ENCODE data around the gene APPBP2. TPM values are rescaled to one million over a fixed set of nuclear protein-coding genes. Genes with fewer than 3 reads are reported as not detected.
A peak's percentile ranks its signal among the peaks of the same experiment; 100 is the strongest.
"Not testable (repeated sequence)": the region's sequence is repeated elsewhere in the genome, so short reads cannot be mapped to it uniquely, and the experiment has no call there.

Gene APPBP2
- polyA plus RNA-seq, 3 donors, result 6.4 to 14.7 (median 10.4) TPM

DNA sequence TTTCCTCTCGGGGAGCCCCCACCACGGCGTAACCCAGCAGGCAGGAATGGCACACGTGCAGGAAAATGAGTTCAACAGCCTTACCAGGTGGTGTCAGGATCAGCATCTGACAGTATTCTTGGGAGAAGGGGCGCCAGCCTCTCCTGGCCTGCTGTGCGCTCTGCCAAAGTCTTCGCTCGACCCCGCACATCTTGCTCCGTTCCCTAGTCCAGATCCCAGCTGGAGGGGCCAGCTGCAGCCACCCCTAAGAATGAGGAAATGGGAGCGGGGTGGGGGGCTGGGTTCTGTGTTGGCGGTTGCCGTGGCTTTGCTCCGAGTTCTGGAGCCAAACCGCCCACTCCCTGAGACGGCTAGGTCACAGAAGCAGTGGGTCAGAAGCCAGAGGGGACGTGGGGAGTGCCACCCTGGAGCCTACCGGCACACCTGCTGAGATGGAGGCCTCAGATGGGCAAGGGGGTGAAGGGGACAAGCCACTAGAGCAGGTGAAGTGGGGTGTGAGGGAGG lies 103.8 kb downstream of the APPBP2 start, which contains the start of gene CHCT1:
Gene CHCT1 (plus strand): TSS at position 328 of the 504 bp plus-strand sequence. CDS start 104 bp downstream, at position 432.
- Histone ChIP-seq H3K27me3 (ENCODE audit: control insufficient read depth in 2 of 2, insufficient read depth in 2 of 2, low read length in 2 of 2) (no peaks in the 10 kb centered on the region), H3K27ac (ENCODE audit: low read depth in 1 of 2, low read length in 2 of 2) (peak within 1 kb of the TSS in 1 of 2 donors; percentile 92), H3K4me1 (ENCODE audit: control insufficient read depth in 1 of 2, insufficient read depth in 2 of 2, low read length in 2 of 2) (peaks cover 10 to 16% of the 10 kb centered on the region in 2 donors), H2AFZ (ENCODE audit: insufficient read depth, low read depth, low read length, poor library complexity, severe bottlenecking) (peak within 1 kb of the TSS; percentile 100), H3K4me3 (replicated peaks in 1 of 3; ENCODE audit: low read depth in 2 of 3, low read length in 3 of 3) (peak within 1 kb of the TSS; percentile 57 to 81 (median 69)), H3K4me2 (replicated peaks; ENCODE audit: extremely low read depth, low read length, poor library complexity, severe bottlenecking) (peak within 1 kb of the TSS; percentile 89), H3K36me3 (replicated peaks in 1 of 2; ENCODE audit: control insufficient read depth in 1 of 2, insufficient read depth in 2 of 2, low read length in 2 of 2) (no peaks in the 10 kb centered on the region), H4K20me1 (ENCODE audit: insufficient read depth, low read length) (no peaks in the 10 kb centered on the region), H3K9ac (ENCODE audit: insufficient read depth, low read length, poor library complexity, severe bottlenecking) (peak within 1 kb of the TSS; percentile 87), H3K9me3 (replicated peaks in 1 of 2; ENCODE audit: control insufficient read depth in 1 of 2, insufficient read depth in 1 of 2, low read length in 2 of 2) (no peaks in the 10 kb centered on the region), H3K79me2 (ENCODE audit: insufficient read depth, low read length) (no peaks in the 10 kb centered on the region)
- intact Hi-C loops (cut with micrococcal nuclease), result loop anchor here in 1 of 2 donors (10.0 kb wide), 1 partner anchor 57 kb away; no protein-coding TSS in a partner anchor
- H3K4me1 Mint-ChIP-seq, result peaks cover 16% of the 10 kb centered on the region
- H3K27ac Mint-ChIP-seq, result peak within 1 kb of the TSS in 6 of 7 donors; percentile 76 to 94 (median 91)
- TF ChIP-seq, protein P1, sequence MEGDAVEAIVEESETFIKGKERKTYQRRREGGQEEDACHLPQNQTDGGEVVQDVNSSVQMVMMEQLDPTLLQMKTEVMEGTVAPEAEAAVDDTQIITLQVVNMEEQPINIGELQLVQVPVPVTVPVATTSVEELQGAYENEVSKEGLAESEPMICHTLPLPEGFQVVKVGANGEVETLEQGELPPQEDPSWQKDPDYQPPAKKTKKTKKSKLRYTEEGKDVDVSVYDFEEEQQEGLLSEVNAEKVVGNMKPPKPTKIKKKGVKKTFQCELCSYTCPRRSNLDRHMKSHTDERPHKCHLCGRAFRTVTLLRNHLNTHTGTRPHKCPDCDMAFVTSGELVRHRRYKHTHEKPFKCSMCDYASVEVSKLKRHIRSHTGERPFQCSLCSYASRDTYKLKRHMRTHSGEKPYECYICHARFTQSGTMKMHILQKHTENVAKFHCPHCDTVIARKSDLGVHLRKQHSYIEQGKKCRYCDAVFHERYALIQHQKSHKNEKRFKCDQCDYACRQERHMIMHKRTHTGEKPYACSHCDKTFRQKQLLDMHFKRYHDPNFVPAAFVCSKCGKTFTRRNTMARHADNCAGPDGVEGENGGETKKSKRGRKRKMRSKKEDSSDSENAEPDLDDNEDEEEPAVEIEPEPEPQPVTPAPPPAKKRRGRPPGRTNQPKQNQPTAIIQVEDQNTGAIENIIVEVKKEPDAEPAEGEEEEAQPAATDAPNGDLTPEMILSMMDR (IDR thresholded peaks at IDR 0.05), result no peak
- peak within 1 kb of the TSS; percentile 81 to 95 for H3K4me3 Mint-ChIP-seq
- no peak for DNase-seq
- peaks cover 0 to 3% (median 0%) of the 10 kb centered on the region in 3 donors for H3K27me3 Mint-ChIP-seq (ENCODE audit: low read depth in 3 of 3)
- 35% methylated on average over 13 of the region's 18 CpGs for WGBS (ENCODE audit: insufficient coverage)
- H3K36me3 Mint-ChIP-seq, result no peaks in the 10 kb centered on the region
- peaks cover 0 to 4% (median 0%) of the 10 kb centered on the region in 7 donors for H3K9me3 Mint-ChIP-seq

DNA sequence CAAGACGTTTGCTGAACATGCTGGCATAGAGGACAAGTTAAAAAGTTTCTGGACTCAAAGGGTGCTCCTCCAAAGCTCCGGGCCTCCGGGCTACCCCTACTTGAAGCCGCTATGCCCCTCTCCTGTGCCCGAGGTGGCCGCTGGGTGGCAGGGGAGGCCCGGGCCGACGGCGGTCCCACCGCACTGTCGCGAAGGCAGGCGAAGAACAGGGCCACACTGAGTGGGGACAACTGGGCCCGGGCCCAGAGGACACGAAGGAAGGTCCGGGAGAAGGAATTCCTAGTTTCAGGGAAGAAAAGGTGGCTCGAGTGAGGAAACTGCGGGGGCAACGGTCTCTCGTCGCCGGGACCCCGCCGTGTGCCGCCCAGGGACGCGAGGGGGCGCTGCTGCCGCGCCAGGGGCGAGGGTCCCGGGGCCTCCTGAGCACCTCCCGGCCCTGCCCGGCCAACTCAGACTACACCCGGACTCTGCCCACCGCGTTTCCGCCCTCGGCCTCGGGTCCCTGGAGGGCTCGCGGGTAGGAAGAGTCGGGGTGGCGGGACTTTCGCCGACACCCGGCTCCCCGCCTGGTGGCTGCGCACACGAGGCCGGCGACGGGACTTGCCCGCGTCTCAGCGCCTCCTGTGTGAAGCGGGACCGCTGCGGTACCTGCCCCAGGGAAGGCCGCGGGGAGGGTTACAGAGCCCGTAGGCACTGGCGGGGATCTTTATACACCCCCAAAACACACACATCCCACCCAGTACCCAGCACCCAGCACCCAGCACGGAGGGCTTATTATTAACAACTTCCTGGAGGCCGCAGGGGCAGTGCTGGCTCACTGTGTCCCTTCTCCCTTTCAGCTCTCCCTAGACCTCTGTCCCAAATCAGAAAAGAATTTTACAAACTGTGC lies 104.5 kb downstream of the APPBP2 start:
- TF ChIP-seq, protein P1 (IDR thresholded peaks at IDR 0.05), result peak; percentile 100
- H2AFZ ChIP-seq (ENCODE audit: insufficient read depth, low read depth, low read length, poor library complexity, severe bottlenecking), result peak overlapping the region; percentile 100
- peak overlapping the region; percentile 89 for H3K4me2 ChIP-seq (replicated peaks; ENCODE audit: extremely low read depth, low read length, poor library complexity, severe bottlenecking)
- H3K4me3 ChIP-seq (replicated peaks in 1 of 3; ENCODE audit: low read depth in 2 of 3, low read length in 3 of 3), result peak overlapping the region; percentile 57 to 81 (median 69)
- WGBS (ENCODE audit: insufficient coverage), result 2% methylated on average over 63 of the region's 66 CpGs
- H3K27me3 ChIP-seq (ENCODE audit: control insufficient read depth in 2 of 2, insufficient read depth in 2 of 2, low read length in 2 of 2), result no peaks in the 10 kb centered on the region
- peak overlapping the region; percentile 87 for H3K9ac ChIP-seq (ENCODE audit: insufficient read depth, low read length, poor library complexity, severe bottlenecking)
- Mint-ChIP-seq H3K4me1 (peaks cover 18% of the 10 kb centered on the region), H3K27ac (peak overlapping the region in 6 of 7 donors; percentile 76 to 94 (median 91)), H3K27me3 (ENCODE audit: low read depth in 3 of 3) (peaks cover 0 to 3% (median 0%) of the 10 kb centered on the region in 3 donors), H3K36me3 (no peaks in the 10 kb centered on the region), H3K4me3 (peak overlapping the region; percentile 81 to 95), H3K9me3 (peaks cover 0 to 4% (median 0%) of the 10 kb centered on the region in 7 donors)
- intact Hi-C loops (cut with micrococcal nuclease), result loop anchor here in 1 of 2 donors (10.0 kb wide), 1 partner anchor 57 kb away; no protein-coding TSS in a partner anchor
- no peaks in the 10 kb centered on the region for H3K9me3 ChIP-seq (replicated peaks in 1 of 2; ENCODE audit: control insufficient read depth in 1 of 2, insufficient read depth in 1 of 2, low read length in 2 of 2)
- H3K4me1 ChIP-seq (ENCODE audit: control insufficient read depth in 1 of 2, insufficient read depth in 2 of 2, low read length in 2 of 2), result peaks cover 10 to 16% of the 10 kb centered on the region in 2 donors
- H3K27ac ChIP-seq (ENCODE audit: low read depth in 1 of 2, low read length in 2 of 2), result peak overlapping the region in 1 of 2 donors; percentile 92
- no peaks in the 10 kb centered on the region for H4K20me1 ChIP-seq (ENCODE audit: insufficient read depth, low read length)
- H3K36me3 ChIP-seq (replicated peaks in 1 of 2; ENCODE audit: control insufficient read depth in 1 of 2, insufficient read depth in 2 of 2, low read length in 2 of 2), result no peaks in the 10 kb centered on the region
- no peaks in the 10 kb centered on the region for H3K79me2 ChIP-seq (ENCODE audit: insufficient read depth, low read length)
- peak; percentile 62 to 70 (median 66) for DNase-seq

DNA sequence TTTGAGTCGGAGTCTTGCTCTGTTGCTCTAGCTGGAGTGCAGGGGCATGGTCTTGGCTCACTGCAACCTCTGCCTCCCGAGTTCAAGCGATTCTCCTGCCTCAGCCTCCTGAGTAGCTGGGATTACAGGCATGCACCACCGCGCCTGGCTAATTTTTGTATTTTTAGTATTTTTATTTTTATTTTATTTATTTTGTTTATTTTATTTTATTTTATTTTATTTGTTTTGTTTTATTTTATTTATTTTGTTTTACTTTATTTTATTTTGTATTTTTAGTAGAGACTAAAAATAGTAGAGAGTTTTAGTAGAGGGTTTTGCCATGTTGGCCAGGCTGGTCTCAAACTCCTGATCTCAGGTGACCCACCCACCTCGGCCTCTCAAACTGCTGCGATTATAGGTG lies 106.2 kb downstream of the APPBP2 start:
- H3K27me3 ChIP-seq (ENCODE audit: control insufficient read depth in 2 of 2, insufficient read depth in 2 of 2, low read length in 2 of 2); H2AFZ ChIP-seq (ENCODE audit: insufficient read depth, low read depth, low read length, poor library complexity, severe bottlenecking); H3K27ac ChIP-seq (ENCODE audit: low read depth in 1 of 2, low read length in 2 of 2); H3K9ac ChIP-seq (ENCODE audit: insufficient read depth, low read length, poor library complexity, severe bottlenecking); H3K9me3 ChIP-seq (replicated peaks in 1 of 2; ENCODE audit: control insufficient read depth in 1 of 2, insufficient read depth in 1 of 2, low read length in 2 of 2); H3K4me3 Mint-ChIP-seq; H3K27me3 Mint-ChIP-seq (ENCODE audit: low read depth in 3 of 3); H3K36me3 ChIP-seq (replicated peaks in 1 of 2; ENCODE audit: control insufficient read depth in 1 of 2, insufficient read depth in 2 of 2, low read length in 2 of 2); H3K36me3 Mint-ChIP-seq; H3K9me3 Mint-ChIP-seq; H3K27ac Mint-ChIP-seq; H4K20me1 ChIP-seq (ENCODE audit: insufficient read depth, low read length); H3K4me2 ChIP-seq (replicated peaks; ENCODE audit: extremely low read depth, low read length, poor library complexity, severe bottlenecking); H3K4me3 ChIP-seq (replicated peaks in 1 of 3; ENCODE audit: low read depth in 2 of 3, low read length in 3 of 3); DNase-seq; H3K79me2 ChIP-seq (ENCODE audit: insufficient read depth, low read length): not testable (repeated sequence)
- H3K4me1 Mint-ChIP-seq, result peaks cover 18% of the 10 kb centered on the region
- H3K4me1 ChIP-seq (ENCODE audit: control insufficient read depth in 1 of 2, insufficient read depth in 2 of 2, low read length in 2 of 2), result peaks cover 10 to 16% of the 10 kb centered on the region in 2 donors
- no CpG with 5 or more reads among the region's 7 CpGs for WGBS (ENCODE audit: insufficient coverage)
- intact Hi-C loops (cut with micrococcal nuclease), result loop anchor here in 1 of 2 donors (10.0 kb wide), 1 partner anchor 55 kb away; no protein-coding TSS in a partner anchor
